K562 (cell line): ENCODE data around the gene SERINC3. TPM values are rescaled to one million over a fixed set of nuclear protein-coding genes. Genes with fewer than 3 reads are reported as not detected.

Experiments
- BCL6 ChIP-seq: fragments of 250-450 bp; sonication (Bioruptor Pico); IDR thresholded peaks from 2 replicates; pipeline ENCODE4 v1.4.0; 2020
- C11orf30 ChIP-seq: fragments of 450-650 bp; IDR thresholded peaks from 2 replicates; pipeline ENCODE4 v1.6.1; 2016; ENCODE audit warnings: low read depth, mild to moderate bottlenecking
- CBFA2T2 ChIP-seq: fragments of 450-650 bp; conservative IDR thresholded peaks from 2 replicates; pipeline ENCODE4 v1.6.1; 2017; ENCODE audit warnings: mild to moderate bottlenecking
- CGGBP1 ChIP-seq: fragments of 250-450 bp; sonication (Bioruptor Pico); IDR thresholded peaks from 2 replicates; pipeline ENCODE4 v1.9.0; 2021; ENCODE audit warnings: mild to moderate bottlenecking
- DNMT1 ChIP-seq: fragments of 450-650 bp; IDR thresholded peaks from 2 replicates; pipeline ENCODE4 v1.6.1; 2016; ENCODE audit warnings: antibody characterized with exemption, mild to moderate bottlenecking
- GATAD2B ChIP-seq: fragments of 450-650 bp; IDR thresholded peaks from 2 replicates; pipeline ENCODE4 v1.6.1; 2017; ENCODE audit warnings: mild to moderate bottlenecking, borderline replicate concordance
- PHF20 ChIP-seq: fragments of 450-650 bp; IDR thresholded peaks from 2 replicates; pipeline ENCODE4 v1.6.1; 2018; ENCODE audit not compliant: partially characterized antibody
- PML ChIP-seq: IDR thresholded peaks from 2 replicates; pipeline ENCODE4 v1.6.1; 2012; ENCODE audit warnings: low read length, inconsistent platforms
- PRPF4 ChIP-seq: fragments of 200-400 bp; formaldehyde crosslinking; IDR thresholded peaks from one replicate; pipeline ENCODE4 v1.6.1; 2017; ENCODE audit warnings: low read length, low read depth, mild to moderate bottlenecking; ENCODE audit not compliant: insufficient read depth, poor library complexity, severe bottlenecking
- RBFOX2 ChIP-seq: fragments of 200-400 bp; formaldehyde crosslinking; IDR thresholded peaks from 2 replicates; pipeline ENCODE4 v1.6.1; 2017; ENCODE audit warnings: low read depth, mild to moderate bottlenecking, low read length, moderate library complexity
- RBM22 ChIP-seq: fragments of 200-400 bp; formaldehyde crosslinking; IDR thresholded peaks from 2 replicates; pipeline ENCODE4 v1.6.1; 2018; ENCODE audit warnings: low read length, low read depth; ENCODE audit not compliant: poor library complexity, severe bottlenecking
- RFX1 ChIP-seq: fragments of 450-650 bp; IDR thresholded peaks from 2 replicates; pipeline ENCODE4 v1.6.1; 2016; ENCODE audit warnings: mild to moderate bottlenecking, moderate library complexity
- SMARCE1 ChIP-seq: fragments of 450-650 bp; IDR thresholded peaks from 2 replicates; pipeline ENCODE4 v1.7.1; 2016; ENCODE audit warnings: mild to moderate bottlenecking
- TEAD2 ChIP-seq: fragments of 450-650 bp; IDR thresholded peaks from 2 replicates; pipeline ENCODE4 v1.6.1; 2016; ENCODE audit warnings: missing genetic modification characterization, control low read depth, missing compliant biosample characterization
- TEAD4 ChIP-seq, 2 experiments: sonication (generic) in 1 of 2; formaldehyde crosslinking in 1 of 2; IDR thresholded peaks; 2 replicates each; pipeline versions ENCODE4 v1.6.1 to v1.8.0; 2012 to 2022; ENCODE audit warnings: borderline replicate concordance in 1 of 2, inconsistent platforms in 1 of 2, low read length in 1 of 2, mild to moderate bottlenecking in 1 of 2, missing genetic modification reagents in 1 of 2
- UBTF ChIP-seq, 2 experiments: IDR thresholded peaks; 2 replicates each; pipeline ENCODE4 v1.6.1; 2012; ENCODE audit warnings: improper control_type of control experiment in 2 of 2, low read depth in 2 of 2, low read length in 2 of 2, borderline replicate concordance in 1 of 2
- ZNF407 ChIP-seq: fragments of 450-650 bp; IDR thresholded peaks from 2 replicates; pipeline ENCODE4 v1.6.1; 2016; ENCODE audit warnings: low read depth
- polyA plus RNA-seq, 8 experiments: library from polyadenylated mRNA; depleted of rRNA in 4 of 8; stranded (reverse) in 5 of 8; unstranded in 3 of 8; fragments of >200 nt; fragmentation: Nextera tagmentation in 2 of 8; fragmentation: Illumina TruSeq in 1 of 8; extraction: Ambion mirVana in 2 of 8; extraction: Trizol in 1 of 8; gene quantifications; 2 replicates each; pipeline versions ENCODE4 v1.2.1 to v1.2.3, GENCODE V29; 2011 to 2014; ENCODE audit warnings: inconsistent platforms in 1 of 8, missing spikeins in 1 of 8
- total RNA-seq, 7 experiments: library from RNA; depleted of rRNA in 6 of 7; stranded (reverse); fragments of >200 nt in 6 of 7; fragmentation: Illumina TruSeq in 2 of 7; extraction: Trizol in 2 of 7; gene quantifications; 2 replicates each; pipeline versions ENCODE4 v1.2.1 to v1.2.3, GENCODE V29; 2011 to 2021; ENCODE audit warnings: low replicate concordance in 1 of 7

Gene SERINC3
- total and polyA plus RNA-seq, 9 of the 15 experiments (the other 6 are each of a cell fraction or from before 2014, with no cell fraction given): 24.7 to 107 (median 48.8) TPM

GRCh38 chr20:44475694-44476560, 45.9 kb downstream of the SERINC3 start, which contains the start of gene TTPAL (continued):
- TF ChIP-seq ZNF407 (no peak; the same call in 1 of the 2 replicates), CBFA2T2 (no peak), RBM22 (peak; percentile 66), RBFOX2 (peak; percentile 97), GATAD2B (no peak), PML (peak; percentile 89), PHF20 (peak; percentile 93), C11orf30 (no peak; the same call in 1 of the 2 replicates), UBTF (IDR thresholded peaks at IDR 0.05; ENCODE audit: borderline replicate concordance in 1 of 2, low read depth in 2 of 2, low read length in 2 of 2) (0 out of 4 replicates have a peak, but pooled peaks have one; percentile 19 to 38), DNMT1 (no peak), RFX1 (no peak), SMARCE1 (peak; percentile 57; the same call in 1 of the 2 replicates), TEAD2 (tag) (no peak), BCL6 (CRISPR knock-in tag) (no peak), CGGBP1 (peak; percentile 63; the same call in 1 of the 2 replicates), TEAD4 (IDR thresholded peaks at IDR 0.05; ENCODE audit: low read length) (0 out of 2 replicates have a peak, but pooled peaks have one; percentile 21), TEAD4 (CRISPR knock-in tag; IDR thresholded peaks at IDR 0.05; ENCODE audit: borderline replicate concordance) (no peak), PRPF4 (no peak)
